ENCODE data around the gene SLC48A1.

SLC48A1 gene

DNA sequence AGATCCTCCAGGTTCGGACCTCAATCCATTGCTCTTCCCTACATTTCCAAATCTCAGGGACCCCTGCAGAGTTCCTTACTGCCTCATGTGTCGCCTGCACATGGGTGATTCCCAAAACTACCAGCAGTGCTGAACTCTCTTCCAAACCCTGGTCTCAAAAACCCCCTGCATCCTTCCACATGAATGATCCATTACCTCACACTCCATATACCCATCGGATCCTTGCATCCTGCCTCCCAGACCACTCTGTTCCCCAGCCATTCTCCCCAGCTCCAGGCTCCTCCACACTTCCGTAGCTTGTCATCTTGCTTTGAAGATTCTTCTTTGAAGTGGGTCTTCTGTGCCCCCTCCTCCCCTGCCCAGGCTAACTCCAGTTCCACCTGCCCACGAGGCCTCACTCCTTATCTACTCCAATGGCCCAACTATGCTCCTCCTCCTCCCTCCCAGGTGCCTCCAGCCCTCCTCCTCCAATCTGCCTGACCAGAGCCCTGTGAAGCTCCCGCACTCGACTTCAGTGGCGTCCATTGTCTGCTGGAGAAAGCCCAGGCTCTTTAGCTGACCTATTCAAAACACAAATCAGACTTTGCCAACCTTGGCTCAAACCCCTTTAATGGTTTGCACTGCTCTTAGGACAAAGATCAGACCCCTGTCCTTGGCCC, 28.1 kb upstream of the SLC48A1 start:
- no peak for DNase-seq

DNA sequence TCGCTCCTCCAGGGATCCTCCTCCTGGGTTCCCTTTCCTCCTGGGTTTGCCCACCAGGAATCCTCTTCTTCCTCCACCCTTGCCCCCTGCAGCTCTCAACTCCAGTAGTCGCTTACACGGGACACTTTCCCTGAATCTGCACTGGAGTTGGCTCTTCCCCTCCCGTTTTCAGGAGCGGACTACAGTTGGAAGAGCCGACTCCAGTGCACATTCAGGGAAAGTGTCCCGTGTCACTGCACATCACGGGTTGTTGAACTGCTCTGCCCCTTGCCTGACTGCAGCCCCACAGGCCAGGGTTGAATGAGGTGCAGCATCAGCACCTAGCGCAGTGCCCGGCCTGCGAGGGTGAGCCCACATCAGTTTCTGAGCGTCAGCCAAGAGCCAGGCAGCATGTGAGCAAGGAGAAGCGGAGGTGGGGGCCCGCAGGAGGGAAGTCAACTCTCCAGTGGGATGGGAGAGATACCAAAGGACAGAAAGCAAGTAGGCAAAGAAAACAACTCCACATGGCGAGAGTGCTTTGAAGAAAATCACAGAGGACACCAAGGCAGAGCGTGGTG, 27.5 kb upstream of the SLC48A1 start:
- no peak for DNase-seq

GRCh38 chr12:47746073-47746472, 27.0 kb upstream of the SLC48A1 start:
- no peak for DNase-seq

DNA sequence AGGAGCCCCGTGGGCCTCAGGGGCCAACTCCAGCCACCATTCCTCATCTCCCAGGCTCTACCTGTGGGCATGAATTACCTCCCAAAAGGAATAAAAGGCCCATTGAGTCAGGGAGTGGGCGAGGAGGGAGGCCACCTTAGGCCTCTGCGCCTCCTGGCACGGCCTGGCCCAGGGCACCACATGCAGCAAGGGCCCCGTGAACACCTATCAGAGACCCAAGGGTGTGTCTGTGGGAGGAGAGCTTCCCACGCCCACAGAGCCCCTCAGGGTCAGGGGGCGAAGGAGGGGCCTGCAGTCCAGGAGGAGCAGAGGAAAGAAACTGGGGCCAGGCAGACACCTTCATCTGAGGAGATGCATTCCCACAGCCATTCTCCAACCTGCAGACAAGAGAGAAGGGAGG, 26.5 kb upstream of the SLC48A1 start:
- DNase-seq, result no peak

DNA sequence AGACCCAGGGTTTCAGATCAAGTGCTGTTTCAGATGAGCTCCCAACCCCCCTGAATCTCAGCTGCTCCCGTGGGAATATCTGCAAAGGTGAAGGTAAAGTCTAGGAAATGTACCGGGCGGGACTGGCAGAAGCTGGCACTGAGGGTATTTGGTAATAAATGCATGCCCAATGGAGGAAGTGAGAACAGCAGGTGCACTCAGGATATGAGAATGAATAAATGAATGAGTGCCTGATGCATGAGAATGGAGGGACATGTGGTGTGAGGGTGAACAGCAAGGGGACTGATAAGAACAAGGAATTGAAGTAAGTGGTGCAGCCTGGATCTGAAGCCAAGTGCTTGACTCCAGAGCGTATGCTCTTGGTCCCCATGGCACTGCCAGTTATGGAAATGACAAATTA, 25.9 kb upstream of the SLC48A1 start:
- no peak for DNase-seq

- DNase-seq, result no peak
Observed at GRCh38 chr12:47747596-47748506, 25.2 kb upstream of the SLC48A1 start.

GRCh38 chr12:47748507-47748828, 24.6 kb upstream of the SLC48A1 start:
- DNase-seq, result no peak

GRCh38 chr12:47748899-47749298, 24.1 kb upstream of the SLC48A1 start:
- DNase-seq, result no peak

DNA sequence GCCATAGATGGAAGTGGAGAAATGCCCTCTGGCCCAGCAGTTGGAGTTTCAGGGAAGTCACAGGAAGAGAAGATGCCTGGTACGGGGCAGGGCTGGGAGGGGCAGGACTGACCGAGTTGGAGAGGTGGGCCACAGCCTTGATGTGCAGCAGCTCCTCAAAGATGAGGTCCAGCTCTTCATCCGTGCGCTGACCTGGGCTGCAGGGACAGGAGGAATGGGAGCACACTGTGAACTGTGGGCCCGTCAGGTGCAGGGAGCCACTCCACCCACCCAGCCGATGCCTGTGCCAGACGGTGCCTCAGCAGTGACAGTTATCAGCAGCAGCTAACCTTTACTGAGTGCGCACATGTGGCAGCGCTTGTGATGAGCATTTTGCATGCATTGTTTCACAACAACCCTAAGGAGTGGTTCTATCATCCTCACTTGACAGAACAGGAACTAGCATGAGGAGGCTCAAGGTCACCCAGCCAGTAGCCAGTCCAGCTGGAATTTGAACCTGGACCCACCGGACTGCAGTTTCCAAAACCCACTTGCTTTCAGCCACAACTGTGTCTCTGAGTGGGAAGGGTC, 22.7 kb upstream of the SLC48A1 start:
- DNase-seq, result no peak

DNA sequence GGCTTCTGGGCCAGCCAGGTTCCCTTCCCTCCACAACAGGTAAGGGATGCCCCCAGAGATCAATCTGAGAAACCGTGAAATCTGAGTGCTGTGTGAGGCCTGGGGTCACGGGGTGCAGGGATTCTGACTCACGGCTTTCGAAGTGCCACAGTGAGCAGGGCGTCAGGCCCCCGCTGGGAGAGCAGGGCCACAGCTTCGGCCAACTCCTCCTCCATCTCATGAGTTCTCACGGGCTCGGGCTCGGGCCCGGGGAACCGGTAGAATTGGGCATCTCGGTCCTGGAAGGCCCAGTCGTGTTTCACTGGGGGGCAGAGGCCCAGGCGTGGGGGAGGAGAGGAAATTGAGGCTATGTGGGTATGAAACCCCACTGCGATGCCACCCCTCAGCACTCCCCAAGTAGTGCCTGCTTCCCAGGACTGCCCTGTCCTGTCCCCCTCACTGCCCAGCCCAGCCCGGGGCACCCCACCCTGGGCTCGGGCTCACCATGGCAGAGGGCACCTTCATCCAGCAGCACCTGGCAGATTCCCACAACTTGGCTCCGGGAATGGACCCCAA, 22.0 kb upstream of the SLC48A1 start:
- no peak for DNase-seq

- DNase-seq, result no peak
Observed at GRCh38 chr12:47751561-47751960, 21.5 kb upstream of the SLC48A1 start.

GRCh38 chr12:47752121-47752520, 20.9 kb upstream of the SLC48A1 start:
- DNase-seq, result no peak

DNA sequence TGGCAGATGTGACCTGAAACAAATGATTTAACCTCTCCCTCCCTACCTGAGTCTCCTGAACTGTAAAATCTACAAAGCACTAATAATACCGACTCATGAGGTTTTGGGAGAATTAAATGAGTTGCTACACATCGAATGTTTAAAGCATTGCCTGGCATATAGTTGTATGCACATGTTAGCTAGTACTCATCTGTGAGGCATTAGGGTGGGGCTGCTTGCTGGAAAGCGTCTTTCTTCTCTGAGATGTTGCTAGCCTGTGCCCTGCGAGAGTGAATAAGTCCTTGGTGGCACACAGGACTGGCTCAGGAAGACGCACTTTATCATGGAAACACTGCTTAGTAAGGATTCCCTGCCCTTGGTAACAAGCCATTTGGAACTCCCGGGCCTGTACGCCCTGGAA, 20.5 kb upstream of the SLC48A1 start:
- DNase-seq, result peak; percentile 34

DNA sequence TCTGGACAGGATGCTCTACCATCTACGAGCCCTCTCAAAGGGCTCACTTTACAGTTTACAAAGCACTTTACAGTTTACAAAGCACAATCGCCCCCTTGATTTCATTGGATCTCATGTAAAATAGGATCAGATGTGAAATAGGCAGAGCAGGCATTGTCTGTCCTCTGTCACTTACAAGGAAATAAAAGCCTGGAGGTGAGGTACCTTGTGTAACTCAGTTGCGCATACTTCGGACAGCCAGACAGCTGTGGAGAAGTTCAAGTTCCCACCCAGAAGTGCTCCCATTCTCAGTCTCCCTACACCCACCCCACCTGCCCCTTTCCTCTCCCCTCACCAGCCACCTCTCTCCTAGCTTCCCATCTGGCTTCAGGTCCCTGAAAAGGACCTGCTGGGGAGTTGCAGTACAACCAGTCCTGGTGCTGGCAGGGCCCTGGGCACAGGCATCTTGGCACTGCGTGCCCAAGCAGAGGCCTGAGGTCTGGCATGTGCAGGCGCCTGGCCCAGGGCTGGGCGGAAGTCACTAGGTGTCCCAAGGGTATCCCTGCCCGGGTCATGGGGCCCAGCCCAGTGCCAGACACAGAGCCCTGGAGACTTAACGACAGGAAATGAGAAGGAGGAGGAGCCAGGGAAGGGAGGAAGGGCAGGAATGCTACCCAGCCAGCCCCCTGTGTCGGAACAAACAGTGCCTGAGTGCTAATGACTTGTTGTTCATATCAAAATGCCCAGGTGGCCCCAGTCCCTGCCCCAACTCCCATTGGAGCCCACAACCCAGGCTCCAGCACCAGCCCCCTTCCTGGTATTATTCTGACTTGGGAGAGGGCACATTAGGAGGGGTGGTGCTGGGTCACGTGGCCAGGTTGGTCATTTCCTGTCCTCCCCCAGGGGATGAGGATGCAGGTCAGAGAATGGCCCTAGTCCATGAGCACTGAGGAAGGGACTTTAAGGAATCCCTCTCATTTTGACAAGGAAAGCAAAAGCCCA, 19.7 kb upstream of the SLC48A1 start:
- no peak for DNase-seq

- no peak for DNase-seq
Observed at GRCh38 chr12:47754126-47754525, 18.9 kb upstream of the SLC48A1 start.

DNA sequence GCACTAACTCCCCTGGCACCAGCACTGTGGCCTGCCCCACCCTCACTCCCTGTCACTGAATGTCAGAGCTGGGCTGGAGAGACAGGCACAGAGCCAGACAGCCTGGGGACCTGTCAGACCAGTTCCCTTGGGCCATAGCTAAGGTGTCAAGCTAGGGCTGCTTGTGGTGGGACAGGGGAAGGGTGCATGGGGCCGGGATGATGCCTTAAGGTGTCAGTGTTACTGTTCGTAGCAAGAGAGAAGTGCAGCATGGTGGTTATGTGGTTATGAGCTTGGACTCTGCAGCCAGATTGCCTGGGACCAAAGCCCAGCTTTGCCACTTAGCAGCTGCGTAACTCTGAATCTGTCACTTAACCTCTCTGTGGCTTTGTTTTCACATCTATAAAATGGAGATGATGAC, 18.2 kb upstream of the SLC48A1 start:
- DNase-seq, result no peak

GRCh38 chr12:47755655-47756562, 17.1 kb upstream of the SLC48A1 start:
- no peak for DNase-seq

- no peak for DNase-seq
Observed at GRCh38 chr12:47757364-47757839, 15.6 kb upstream of the SLC48A1 start.

DNA sequence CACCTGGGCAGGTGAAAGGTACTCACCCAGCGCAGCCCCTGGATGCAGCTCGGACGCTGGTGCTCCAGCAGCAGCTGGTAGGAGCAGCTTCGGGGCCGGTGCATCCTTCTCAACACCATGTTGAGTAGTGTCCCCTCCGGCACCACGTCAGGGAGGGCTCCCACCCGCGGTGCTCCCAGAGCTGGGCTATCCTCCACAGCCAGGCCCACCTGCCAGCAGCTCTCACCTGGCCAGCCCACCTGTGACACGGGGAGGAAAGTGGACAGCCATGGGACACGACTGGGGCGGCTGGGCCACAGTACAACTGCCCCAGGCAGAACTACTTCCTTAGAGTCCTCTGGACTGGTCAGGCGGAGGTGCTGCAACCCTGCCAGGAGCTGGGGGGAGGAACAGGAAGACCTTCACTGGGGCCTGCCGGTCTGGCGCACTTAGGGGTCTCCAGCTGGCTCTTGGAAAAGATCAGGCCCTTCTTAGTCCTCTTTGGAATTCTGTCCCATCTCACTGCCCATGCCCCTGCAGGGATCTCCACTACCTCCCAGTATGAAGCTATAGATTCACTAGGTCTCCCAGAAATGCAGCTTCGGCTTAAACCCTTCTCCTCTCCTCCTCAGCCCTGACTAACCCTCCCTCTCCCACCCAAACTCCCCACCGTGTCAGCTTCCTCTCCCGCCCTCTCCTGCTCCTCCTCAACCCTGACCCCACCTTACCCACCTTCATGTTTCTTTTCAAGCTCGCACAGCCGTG, 15.0 kb upstream of the SLC48A1 start:
- no peak for DNase-seq

- DNase-seq, result no peak
Observed at GRCh38 chr12:47758584-47758833, 14.5 kb upstream of the SLC48A1 start.
